ENCODE measurements around the gene ANXA3.

DNA sequence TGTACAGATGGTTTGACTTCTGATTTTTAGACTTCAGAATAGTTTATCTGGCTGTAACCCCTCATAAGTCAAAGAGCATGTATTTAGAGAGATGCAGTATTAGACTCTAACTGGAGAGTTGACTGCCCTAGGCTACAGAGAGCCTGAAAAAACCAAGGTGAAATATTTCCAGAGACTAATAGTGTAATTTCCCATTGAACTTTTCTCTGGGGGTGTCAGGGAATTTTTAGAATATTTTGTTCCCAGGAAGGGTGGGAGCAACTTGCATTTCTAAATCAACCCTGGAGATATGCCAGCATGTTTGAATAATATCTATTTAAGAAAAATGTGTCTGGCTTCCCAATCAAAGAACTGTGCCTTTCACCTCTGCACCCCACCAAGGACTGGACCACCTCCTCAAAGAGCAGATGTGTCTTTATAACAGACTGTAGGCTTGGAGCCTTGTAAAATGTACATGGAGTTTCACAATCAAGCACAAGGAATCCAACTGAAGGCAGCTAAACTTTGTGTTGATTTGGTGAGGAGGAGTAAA, 2.0 kb downstream of the ANXA3 start:
- TF ChIP-seq GABPA (IDR thresholded peaks at IDR 0.05; ENCODE audit: low read depth) (no peak), CTCF (IDR thresholded peaks at IDR 0.05) (no peak), YY1 (IDR thresholded peaks at IDR 0.05; ENCODE audit: low read depth) (no peak), POLR2AphosphoS5 (IDR thresholded peaks at IDR 0.05; ENCODE audit: low read depth, low read length) (no peak), RCOR1 (IDR thresholded peaks at IDR 0.05; ENCODE audit: low read length) (no peak), SIN3A (IDR thresholded peaks at IDR 0.05; ENCODE audit: borderline replicate concordance, low read depth, low read length) (no peak), RFX5 (IDR thresholded peaks at IDR 0.05; ENCODE audit: low read length) (no peak), SMC3 (IDR thresholded peaks at IDR 0.05; ENCODE audit: low read depth, low read length) (no peak), USF2 (IDR thresholded peaks at IDR 0.05; ENCODE audit: borderline replicate concordance, low read depth, low read length) (no peak)
- TF ChIP-seq, protein P1, sequence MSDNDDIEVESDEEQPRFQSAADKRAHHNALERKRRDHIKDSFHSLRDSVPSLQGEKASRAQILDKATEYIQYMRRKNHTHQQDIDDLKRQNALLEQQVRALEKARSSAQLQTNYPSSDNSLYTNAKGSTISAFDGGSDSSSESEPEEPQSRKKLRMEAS (IDR thresholded peaks at IDR 0.05; ENCODE audit: low read depth): no peak
- TF ChIP-seq, protein P2, sequence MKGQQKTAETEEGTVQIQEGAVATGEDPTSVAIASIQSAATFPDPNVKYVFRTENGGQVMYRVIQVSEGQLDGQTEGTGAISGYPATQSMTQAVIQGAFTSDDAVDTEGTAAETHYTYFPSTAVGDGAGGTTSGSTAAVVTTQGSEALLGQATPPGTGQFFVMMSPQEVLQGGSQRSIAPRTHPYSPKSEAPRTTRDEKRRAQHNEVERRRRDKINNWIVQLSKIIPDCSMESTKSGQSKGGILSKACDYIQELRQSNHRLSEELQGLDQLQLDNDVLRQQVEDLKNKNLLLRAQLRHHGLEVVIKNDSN (IDR thresholded peaks at IDR 0.05; ENCODE audit: borderline replicate concordance, low read depth): no peak
- TF ChIP-seq, protein P3, sequence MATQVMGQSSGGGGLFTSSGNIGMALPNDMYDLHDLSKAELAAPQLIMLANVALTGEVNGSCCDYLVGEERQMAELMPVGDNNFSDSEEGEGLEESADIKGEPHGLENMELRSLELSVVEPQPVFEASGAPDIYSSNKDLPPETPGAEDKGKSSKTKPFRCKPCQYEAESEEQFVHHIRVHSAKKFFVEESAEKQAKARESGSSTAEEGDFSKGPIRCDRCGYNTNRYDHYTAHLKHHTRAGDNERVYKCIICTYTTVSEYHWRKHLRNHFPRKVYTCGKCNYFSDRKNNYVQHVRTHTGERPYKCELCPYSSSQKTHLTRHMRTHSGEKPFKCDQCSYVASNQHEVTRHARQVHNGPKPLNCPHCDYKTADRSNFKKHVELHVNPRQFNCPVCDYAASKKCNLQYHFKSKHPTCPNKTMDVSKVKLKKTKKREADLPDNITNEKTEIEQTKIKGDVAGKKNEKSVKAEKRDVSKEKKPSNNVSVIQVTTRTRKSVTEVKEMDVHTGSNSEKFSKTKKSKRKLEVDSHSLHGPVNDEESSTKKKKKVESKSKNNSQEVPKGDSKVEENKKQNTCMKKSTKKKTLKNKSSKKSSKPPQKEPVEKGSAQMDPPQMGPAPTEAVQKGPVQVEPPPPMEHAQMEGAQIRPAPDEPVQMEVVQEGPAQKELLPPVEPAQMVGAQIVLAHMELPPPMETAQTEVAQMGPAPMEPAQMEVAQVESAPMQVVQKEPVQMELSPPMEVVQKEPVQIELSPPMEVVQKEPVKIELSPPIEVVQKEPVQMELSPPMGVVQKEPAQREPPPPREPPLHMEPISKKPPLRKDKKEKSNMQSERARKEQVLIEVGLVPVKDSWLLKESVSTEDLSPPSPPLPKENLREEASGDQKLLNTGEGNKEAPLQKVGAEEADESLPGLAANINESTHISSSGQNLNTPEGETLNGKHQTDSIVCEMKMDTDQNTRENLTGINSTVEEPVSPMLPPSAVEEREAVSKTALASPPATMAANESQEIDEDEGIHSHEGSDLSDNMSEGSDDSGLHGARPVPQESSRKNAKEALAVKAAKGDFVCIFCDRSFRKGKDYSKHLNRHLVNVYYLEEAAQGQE (IDR thresholded peaks at IDR 0.05; ENCODE audit: low read depth, low read length): no peak
